CD4-positive, alpha-beta T cell (primary cell): Measurements from ENCODE around the gene GALNT18. TPM values are rescaled to one million over a fixed set of nuclear protein-coding genes. Genes with fewer than 3 reads are reported as not detected.

Experiments used
- ATAC-seq: fragments of 200-7000 bp; cut with Tn5 transposase; one replicate; pipeline ENCODE4 v1.10.0; 2022; ENCODE audit warnings: mild to moderate bottlenecking; ENCODE audit not compliant: poor library complexity
- CTCF ChIA-PET: fragments of 350-600 bp; sonication (Branson Sonifier 250); formaldehyde crosslinking; loops from one replicate; lab custom pipeline; 2021; ENCODE audit warnings: antibody characterized with exemption, inconsistent platforms; lab: Charles Lee
- POLR2A ChIA-PET: fragments of 350-600 bp; sonication (Branson Sonifier 250); formaldehyde crosslinking; loops from one replicate; lab custom pipeline; 2021; ENCODE audit warnings: antibody characterized with exemption, inconsistent platforms; lab: Charles Lee
- DNase-seq, 14 experiments: peaks; one replicate each; pipeline ENCODE4 v3.0.0-alpha.2; 2013 to 2020; ENCODE audit warnings: mixed read lengths in 2 of 14
- H3K27ac ChIP-seq, 2 donors: one replicate each; pipeline versions ENCODE4 v1.5.1 to v1.7.0; 2013; ENCODE audit warnings: low read length in 2 of 2, low read depth in 1 of 2, mild to moderate bottlenecking in 1 of 2
- H3K27me3 ChIP-seq, 2 experiments: 1 replicate in 1 of 2; 2 replicates in 1 of 2; pipeline versions ENCODE4 v1.6.1 to v1.7.0; 2013; ENCODE audit warnings: low read length in 2 of 2, control low read depth in 1 of 2, mild to moderate bottlenecking in 1 of 2, moderate library complexity in 1 of 2; ENCODE audit not compliant: insufficient read depth in 2 of 2, control insufficient read depth in 1 of 2
- H3K36me3 ChIP-seq: one replicate; pipeline ENCODE4 v1.6.1; 2013; ENCODE audit warnings: low read length, control low read depth; ENCODE audit not compliant: insufficient read depth
- H3K4me1 ChIP-seq: one replicate; pipeline ENCODE4 v1.6.1; 2013; ENCODE audit warnings: low read length, control low read depth; ENCODE audit not compliant: insufficient read depth
- H3K4me3 ChIP-seq: one replicate; pipeline ENCODE4 v1.5.1; 2013; ENCODE audit warnings: mild to moderate bottlenecking, low read length, moderate library complexity
- H3K9me3 ChIP-seq, 2 experiments: 1 replicate in 1 of 2; 2 replicates in 1 of 2; pipeline versions ENCODE4 v1.6.1 to v1.7.0; 2013; ENCODE audit warnings: low read length in 2 of 2, mild to moderate bottlenecking in 2 of 2, control low read depth in 1 of 2, moderate library complexity in 1 of 2; ENCODE audit not compliant: control insufficient read depth in 1 of 2, insufficient read depth in 1 of 2
- H3K27ac Mint-ChIP-seq: one replicate; pipeline ENCODE4 v1.8.0; 2020; ENCODE audit warnings: mixed read lengths
- H3K27me3 Mint-ChIP-seq: one replicate; pipeline ENCODE4 v1.8.0; 2021; ENCODE audit warnings: mixed read lengths
- H3K36me3 Mint-ChIP-seq: one replicate; pipeline ENCODE4 v1.8.0; 2021; ENCODE audit warnings: low read depth, mixed read lengths
- H3K4me1 Mint-ChIP-seq: one replicate; pipeline ENCODE4 v1.8.0; 2021; ENCODE audit warnings: low read depth, mixed read lengths
- H3K4me3 Mint-ChIP-seq: one replicate; pipeline ENCODE4 v1.8.0; 2020; ENCODE audit warnings: mild to moderate bottlenecking, mixed read lengths
- H3K9me3 Mint-ChIP-seq: one replicate; pipeline ENCODE4 v1.8.0; 2020; ENCODE audit warnings: mixed read lengths
- CTCF ChIP-seq: fragments of 200-600 bp; IDR thresholded peaks from one replicate; pipeline ENCODE4 v1.8.0; 2022; ENCODE audit warnings: antibody characterized with exemption, mild to moderate bottlenecking
- intact Hi-C, 2 experiments: fragments of 100-400 bp; cut with DNase I in 1 of 2; cut with micrococcal nuclease in 1 of 2; formaldehyde crosslinking; loops; one replicate each; pipeline versions ENCODE4 v1.15.1 to v1.9.0; 2023 to 2025; cut with DNase I, micrococcal nuclease
- total RNA-seq, 174 experiments: library from RNA in 2 of 174; stranded (reverse) in 2 of 174; gene quantifications; one replicate each; pipeline ENCODE4 v1.2.3 and lab custom pipeline; 2021 to 2026

The GALNT18 gene
- total RNA-seq, 2 experiments from 2014 or later: 0.08 TPM; not detected in 1

- ChIA-PET POLR2A (no interaction called here), CTCF (no interaction called here)
- peaks cover 37% of the 10 kb centered on the region for H3K27me3 Mint-ChIP-seq
- H3K27ac Mint-ChIP-seq: no peak overlapping the region
- ATAC-seq (no peak), DNase-seq (no peak)
- Histone ChIP-seq H3K27ac (no peak overlapping the region), H3K27me3 (peaks cover 0 to 21% of the 10 kb centered on the region in 2 experiments), H3K4me3 (no peak overlapping the region), H3K9me3 (no peaks in the 10 kb centered on the region), H3K4me1 (no peaks in the 10 kb centered on the region), H3K36me3 (no peaks in the 10 kb centered on the region)
- H3K36me3 Mint-ChIP-seq: no peaks in the 10 kb centered on the region
- H3K4me3 Mint-ChIP-seq: no peak overlapping the region
- no peak for TF ChIP-seq CTCF
- intact Hi-C loops: no loop called here
- peaks cover 4% of the 10 kb centered on the region for H3K9me3 Mint-ChIP-seq
- H3K4me1 Mint-ChIP-seq: no peaks in the 10 kb centered on the region
Observed at GRCh38 chr11:11640152-11640551, 18.3 kb upstream of the GALNT18 start.

- H3K9me3 Mint-ChIP-seq: no peaks in the 10 kb centered on the region
Observed at GRCh38 chr11:11636671-11637070, 14.9 kb upstream of the GALNT18 start.

GRCh38 chr11:11635443-11635842 is 13.6 kb upstream of the GALNT18 start:
- H3K27me3 ChIP-seq: peaks cover 0 to 5% of the 10 kb centered on the region in 2 experiments
- H3K36me3 Mint-ChIP-seq: no peaks in the 10 kb centered on the region
- intact Hi-C loops: no loop called here
- no peak overlapping the region for H3K4me3 ChIP-seq
- H3K4me3 Mint-ChIP-seq: no peak overlapping the region
- no peak for ATAC-seq
- H3K27ac Mint-ChIP-seq: no peak overlapping the region
- no peaks in the 10 kb centered on the region for H3K9me3 Mint-ChIP-seq
- H3K27me3 Mint-ChIP-seq: peaks cover 11% of the 10 kb centered on the region
- H3K27ac ChIP-seq: no peak overlapping the region
- ChIA-PET CTCF (no interaction called here), POLR2A (no interaction called here)
- H3K9me3 ChIP-seq: peaks cover 0 to 5% of the 10 kb centered on the region in 2 experiments
- TF ChIP-seq CTCF: no peak
- no peaks in the 10 kb centered on the region for H3K4me1 Mint-ChIP-seq
- H3K4me1 ChIP-seq: no peaks in the 10 kb centered on the region
- no peaks in the 10 kb centered on the region for H3K36me3 ChIP-seq
- DNase-seq: no peak

More at GRCh38 chr11:11636671-11637070, 14.9 kb upstream of the GALNT18 start:
- Histone ChIP-seq H3K4me1 (no peaks in the 10 kb centered on the region), H3K27ac (no peak overlapping the region), H3K27me3 (peaks cover 0 to 8% of the 10 kb centered on the region in 2 experiments), H3K4me3 (no peak overlapping the region), H3K9me3 (peaks cover 0 to 5% of the 10 kb centered on the region in 2 experiments), H3K36me3 (no peaks in the 10 kb centered on the region)
- DNase-seq (no peak), ATAC-seq (no peak)
- Mint-ChIP-seq H3K4me1 (no peaks in the 10 kb centered on the region), H3K27ac (no peak overlapping the region), H3K4me3 (no peak overlapping the region), H3K27me3 (peaks cover 15% of the 10 kb centered on the region), H3K36me3 (no peaks in the 10 kb centered on the region)
- TF ChIP-seq CTCF: no peak
- intact Hi-C loops: no loop called here
- ChIA-PET POLR2A (no interaction called here), CTCF (no interaction called here)
